Measurements from ENCODE around the gene KLHL29. TPM values are rescaled to one million over a fixed set of nuclear protein-coding genes. Genes with fewer than 3 reads are reported as not detected.

The KLHL29 gene
- total RNA-seq, 2 donors from 2014 or later, result 1.0 to 2.4 TPM

- TF ChIP-seq, protein P1, sequence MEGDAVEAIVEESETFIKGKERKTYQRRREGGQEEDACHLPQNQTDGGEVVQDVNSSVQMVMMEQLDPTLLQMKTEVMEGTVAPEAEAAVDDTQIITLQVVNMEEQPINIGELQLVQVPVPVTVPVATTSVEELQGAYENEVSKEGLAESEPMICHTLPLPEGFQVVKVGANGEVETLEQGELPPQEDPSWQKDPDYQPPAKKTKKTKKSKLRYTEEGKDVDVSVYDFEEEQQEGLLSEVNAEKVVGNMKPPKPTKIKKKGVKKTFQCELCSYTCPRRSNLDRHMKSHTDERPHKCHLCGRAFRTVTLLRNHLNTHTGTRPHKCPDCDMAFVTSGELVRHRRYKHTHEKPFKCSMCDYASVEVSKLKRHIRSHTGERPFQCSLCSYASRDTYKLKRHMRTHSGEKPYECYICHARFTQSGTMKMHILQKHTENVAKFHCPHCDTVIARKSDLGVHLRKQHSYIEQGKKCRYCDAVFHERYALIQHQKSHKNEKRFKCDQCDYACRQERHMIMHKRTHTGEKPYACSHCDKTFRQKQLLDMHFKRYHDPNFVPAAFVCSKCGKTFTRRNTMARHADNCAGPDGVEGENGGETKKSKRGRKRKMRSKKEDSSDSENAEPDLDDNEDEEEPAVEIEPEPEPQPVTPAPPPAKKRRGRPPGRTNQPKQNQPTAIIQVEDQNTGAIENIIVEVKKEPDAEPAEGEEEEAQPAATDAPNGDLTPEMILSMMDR (conservative IDR thresholded peaks at IDR 0.05), result peak; percentile 19
- H3K27me3 Mint-ChIP-seq (ENCODE audit: insufficient read depth), result peaks cover 2% of the 10 kb centered on the region
- peaks cover 12% of the 10 kb centered on the region for H3K4me1 Mint-ChIP-seq
- H3K36me3 ChIP-seq (ENCODE audit: control insufficient read depth, insufficient read depth, low read length), result no peaks in the 10 kb centered on the region
- peaks cover 2% of the 10 kb centered on the region for H3K4me1 ChIP-seq (ENCODE audit: control insufficient read depth, insufficient read depth, low read length)
- 94% methylated on average over 7 to 10 of the region's 10 CpGs for WGBS, 2 experiments (ENCODE audit: insufficient coverage in 1 of 2, insufficient read length in 1 of 2)
- no peak for DNase-seq
- H3K4me3 ChIP-seq (ENCODE audit: low read length), result no peak overlapping the region
- no peaks in the 10 kb centered on the region for H3K36me3 Mint-ChIP-seq (ENCODE audit: low read depth)
- no peaks in the 10 kb centered on the region for H3K27me3 ChIP-seq (ENCODE audit: control insufficient read depth, insufficient read depth, low read length, poor library complexity, severe bottlenecking)
- no peak overlapping the region for H3K27ac ChIP-seq (ENCODE audit: low read depth, low read length)
- no peak overlapping the region for H3K9ac ChIP-seq (ENCODE audit: extremely low read depth, low read length, poor library complexity, severe bottlenecking)
- H3K9me3 ChIP-seq (ENCODE audit: control insufficient read depth, low read length), result no peaks in the 10 kb centered on the region
- H3K4me3 Mint-ChIP-seq, result no peak overlapping the region
- no peak overlapping the region for H3K27ac Mint-ChIP-seq
- H3K9me3 Mint-ChIP-seq, result no peaks in the 10 kb centered on the region
Measured at GRCh38 chr2:23399674-23400261, 14.8 kb downstream of the KLHL29 start.

GRCh38 chr2:23400703-23401102 is 15.7 kb downstream of the KLHL29 start:
- Histone ChIP-seq H3K4me3 (ENCODE audit: low read length) (no peak overlapping the region), H3K4me1 (ENCODE audit: control insufficient read depth, insufficient read depth, low read length) (no peaks in the 10 kb centered on the region), H3K36me3 (ENCODE audit: control insufficient read depth, insufficient read depth, low read length) (no peaks in the 10 kb centered on the region), H3K27ac (ENCODE audit: low read depth, low read length) (no peak overlapping the region), H3K9ac (ENCODE audit: extremely low read depth, low read length, poor library complexity, severe bottlenecking) (no peak overlapping the region), H3K27me3 (ENCODE audit: control insufficient read depth, insufficient read depth, low read length, poor library complexity, severe bottlenecking) (no peaks in the 10 kb centered on the region), H3K9me3 (ENCODE audit: control insufficient read depth, low read length) (no peaks in the 10 kb centered on the region)
- TF ChIP-seq, protein P1 (conservative IDR thresholded peaks at IDR 0.05), result no peak
- Mint-ChIP-seq H3K36me3 (ENCODE audit: low read depth) (no peaks in the 10 kb centered on the region), H3K9me3 (no peaks in the 10 kb centered on the region), H3K4me1 (peaks cover 10% of the 10 kb centered on the region), H3K27ac (no peak overlapping the region), H3K27me3 (ENCODE audit: insufficient read depth) (peaks cover 2% of the 10 kb centered on the region), H3K4me3 (no peak overlapping the region)
- WGBS, 2 experiments (ENCODE audit: insufficient coverage in 1 of 2, insufficient read length in 1 of 2), result 91 to 93% methylated on average over 4 of the region's 4 CpGs
- DNase-seq, result no peak

- peaks cover 10% of the 10 kb centered on the region for H3K4me1 Mint-ChIP-seq
Measured at GRCh38 chr2:23401427-23402204, 16.6 kb downstream of the KLHL29 start.

More at GRCh38 chr2:23401427-23402204, 16.6 kb downstream of the KLHL29 start:
- no peaks in the 10 kb centered on the region for H3K36me3 ChIP-seq (ENCODE audit: control insufficient read depth, insufficient read depth, low read length)
- DNase-seq, result no peak
- no peaks in the 10 kb centered on the region for H3K9me3 ChIP-seq (ENCODE audit: control insufficient read depth, low read length)
- H3K4me3 ChIP-seq (ENCODE audit: low read length), result no peak overlapping the region
- H3K4me3 Mint-ChIP-seq, result no peak overlapping the region
- no peak overlapping the region for H3K27ac Mint-ChIP-seq
- H3K27me3 ChIP-seq (ENCODE audit: control insufficient read depth, insufficient read depth, low read length, poor library complexity, severe bottlenecking), result no peaks in the 10 kb centered on the region
- no peaks in the 10 kb centered on the region for H3K4me1 ChIP-seq (ENCODE audit: control insufficient read depth, insufficient read depth, low read length)
- H3K27ac ChIP-seq (ENCODE audit: low read depth, low read length), result no peak overlapping the region
- no peaks in the 10 kb centered on the region for H3K36me3 Mint-ChIP-seq (ENCODE audit: low read depth)
- no peak overlapping the region for H3K9ac ChIP-seq (ENCODE audit: extremely low read depth, low read length, poor library complexity, severe bottlenecking)
- TF ChIP-seq, protein P1 (conservative IDR thresholded peaks at IDR 0.05), result no peak
- no peaks in the 10 kb centered on the region for H3K9me3 Mint-ChIP-seq
- WGBS, 2 experiments (ENCODE audit: insufficient coverage in 1 of 2, insufficient read length in 1 of 2), result 90 to 91% methylated on average over 8 to 14 of the region's 14 CpGs
- H3K27me3 Mint-ChIP-seq (ENCODE audit: insufficient read depth), result peaks cover 2% of the 10 kb centered on the region

Data from endodermal cell (in vitro differentiated cells).